Astrocyte (in vitro differentiated cells and primary cell): ENCODE data around the gene ITGB8. TPM values are rescaled to one million over a fixed set of nuclear protein-coding genes. Genes with fewer than 3 reads are reported as not detected.

Experiments used
- DNase-seq: peaks from one replicate; pipeline ENCODE4 v3.0.0-alpha.2; 2010; ENCODE audit warnings: low read depth
- FAIRE-seq: peaks from 2 replicates; lab custom pipeline; 2011; peaks lifted over from hg19 to GRCh38; lab: Jason Lieb, UNC
- H2AFZ ChIP-seq: 2 replicates; pipeline ENCODE4 v1.6.0; 2012; ENCODE audit warnings: low read depth, low read length, inconsistent platforms
- H3K27ac ChIP-seq: 2 replicates; pipeline ENCODE4 v1.5.1; 2011; ENCODE audit warnings: low read depth, low read length, inconsistent platforms
- H3K27me3 ChIP-seq: 2 replicates; pipeline ENCODE4 v1.6.0; 2011; ENCODE audit warnings: low read length, inconsistent platforms; ENCODE audit not compliant: insufficient read depth
- H3K36me3 ChIP-seq: 2 replicates; pipeline ENCODE4 v1.5.1; 2011; ENCODE audit warnings: low read length, inconsistent platforms; ENCODE audit not compliant: insufficient read depth
- H3K4me1 ChIP-seq: 2 replicates; pipeline ENCODE4 v1.5.1; 2011; ENCODE audit warnings: low read length, inconsistent platforms; ENCODE audit not compliant: insufficient read depth
- H3K4me2 ChIP-seq: 2 replicates; pipeline ENCODE4 v1.6.0; 2012; ENCODE audit warnings: low read length, inconsistent platforms
- H3K4me3 ChIP-seq: 2 replicates; pipeline ENCODE4 v1.5.1; 2011; ENCODE audit warnings: low read depth, mild to moderate bottlenecking, low read length, inconsistent platforms; ENCODE audit not compliant: insufficient read depth
- H3K79me2 ChIP-seq: 2 replicates; pipeline ENCODE4 v1.6.0; 2012; ENCODE audit warnings: mild to moderate bottlenecking, low read length, inconsistent platforms; ENCODE audit not compliant: insufficient read depth
- H3K9ac ChIP-seq: 2 replicates; pipeline ENCODE4 v1.6.0; 2012; ENCODE audit warnings: mild to moderate bottlenecking, low read length, inconsistent platforms
- H3K9me3 ChIP-seq: 2 replicates; pipeline ENCODE4 v1.5.1; 2012; ENCODE audit warnings: low read depth, mild to moderate bottlenecking, low read length, inconsistent platforms; ENCODE audit not compliant: insufficient read depth
- H4K20me1 ChIP-seq: 2 replicates; pipeline ENCODE4 v1.6.0; 2012; ENCODE audit warnings: low read length, inconsistent platforms; ENCODE audit not compliant: insufficient read depth
- H3K27ac Mint-ChIP-seq: one replicate; pipeline ENCODE4 v1.8.0; 2021; ENCODE audit warnings: mild to moderate bottlenecking, mixed read lengths; ENCODE audit not compliant: unreplicated experiment
- H3K27me3 Mint-ChIP-seq: one replicate; pipeline ENCODE4 v1.8.0; 2021; ENCODE audit warnings: low read depth, mixed read lengths; ENCODE audit not compliant: unreplicated experiment
- H3K36me3 Mint-ChIP-seq: one replicate; pipeline ENCODE4 v1.8.0; 2021; ENCODE audit warnings: low read depth, mixed read lengths; ENCODE audit not compliant: unreplicated experiment
- H3K4me1 Mint-ChIP-seq: one replicate; pipeline ENCODE4 v1.8.0; 2021; ENCODE audit warnings: low read depth, mixed read lengths; ENCODE audit not compliant: unreplicated experiment
- H3K4me3 Mint-ChIP-seq: one replicate; pipeline ENCODE4 v1.8.0; 2021; ENCODE audit warnings: mild to moderate bottlenecking, moderate library complexity, mixed read lengths; ENCODE audit not compliant: unreplicated experiment
- H3K9me3 Mint-ChIP-seq: one replicate; pipeline ENCODE4 v1.8.0; 2021; ENCODE audit warnings: mild to moderate bottlenecking, mixed read lengths; ENCODE audit not compliant: unreplicated experiment
- CTCF ChIP-seq: IDR thresholded peaks from 2 replicates; pipeline ENCODE4 v1.5.1; 2011; ENCODE audit warnings: low read depth, mild to moderate bottlenecking, inconsistent platforms, low read length, moderate library complexity; ENCODE audit not compliant: insufficient read depth
- EZH2 ChIP-seq: IDR thresholded peaks from 2 replicates; pipeline ENCODE4 v1.6.1; 2012; ENCODE audit warnings: mild to moderate bottlenecking, low read length, inconsistent platforms; ENCODE audit not compliant: insufficient read depth
- total RNA-seq: library from RNA; stranded (reverse); gene quantifications from 2 replicates; pipeline ENCODE4 v1.2.1, GENCODE V29; 2021

ITGB8 gene
- total RNA-seq, 1 donor from 2014 or later: 10.8 TPM

DNA sequence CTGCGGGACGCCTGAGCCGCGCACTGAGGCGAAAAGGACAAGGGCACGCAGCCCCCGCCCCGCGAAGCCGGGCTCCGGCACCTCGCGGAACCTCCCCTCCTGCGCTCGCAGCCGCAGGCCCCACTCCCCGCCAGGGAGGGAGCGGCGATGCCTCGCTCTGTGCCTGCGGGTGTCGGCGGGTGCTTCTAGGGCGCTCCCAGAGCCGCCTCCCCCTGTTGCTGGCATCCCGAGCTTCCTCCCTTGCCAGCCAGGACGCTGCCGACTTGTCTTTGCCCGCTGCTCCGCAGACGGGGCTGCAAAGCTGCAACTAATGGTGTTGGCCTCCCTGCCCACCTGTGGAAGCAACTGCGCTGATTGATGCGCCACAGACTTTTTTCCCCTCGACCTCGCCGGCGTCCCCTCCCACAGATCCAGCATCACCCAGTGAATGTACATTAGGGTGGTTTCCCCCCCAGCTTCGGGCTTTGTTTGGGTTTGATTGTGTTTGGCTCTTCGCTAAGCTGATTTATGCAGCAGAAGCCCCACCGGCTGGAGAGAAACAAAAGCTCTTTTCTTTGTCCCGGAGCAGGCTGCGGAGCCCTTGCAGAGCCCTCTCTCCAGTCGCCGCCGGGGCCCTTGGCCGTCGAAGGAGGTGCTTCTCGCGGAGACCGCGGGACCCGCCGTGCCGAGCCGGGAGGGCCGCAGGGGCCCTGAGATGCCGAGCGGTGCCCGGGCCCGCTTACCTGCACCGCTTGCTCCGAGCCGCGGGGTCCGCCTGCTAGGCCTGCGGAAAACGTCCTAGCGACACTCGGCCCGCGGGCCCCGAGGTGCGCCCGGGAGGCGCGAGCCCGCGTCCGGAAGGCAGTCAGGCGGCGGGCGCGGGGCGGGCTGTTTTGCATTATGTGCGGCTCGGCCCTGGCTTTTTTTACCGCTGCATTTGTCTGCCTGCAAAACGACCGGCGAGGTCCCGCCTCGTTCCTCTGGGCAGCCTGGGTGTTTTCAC is 519 bp downstream of the ITGB8 start:
- H3K9ac ChIP-seq: peak overlapping the region; percentile 94
- H2AFZ ChIP-seq: peak overlapping the region; percentile 74
- Mint-ChIP-seq H3K9me3 (no peaks in the 10 kb centered on the region), H3K36me3 (no peaks in the 10 kb centered on the region), H3K4me3 (peak overlapping the region; percentile 97), H3K27me3 (no peaks in the 10 kb centered on the region), H3K4me1 (peaks cover 4% of the 10 kb centered on the region), H3K27ac (peak overlapping the region; percentile 96)
- no peaks in the 10 kb centered on the region for H3K9me3 ChIP-seq
- peak overlapping the region; percentile 88 for H3K4me3 ChIP-seq
- peaks cover 51% of the 10 kb centered on the region for H3K79me2 ChIP-seq
- H3K36me3 ChIP-seq: no peaks in the 10 kb centered on the region
- H3K4me1 ChIP-seq: peaks cover 15% of the 10 kb centered on the region
- TF ChIP-seq EZH2 (no peak), CTCF (no peak)
- peak; percentile 51 for DNase-seq
- H4K20me1 ChIP-seq: peaks cover 22% of the 10 kb centered on the region
- no peak for FAIRE-seq
- H3K27ac ChIP-seq: peak overlapping the region; percentile 94
- H3K27me3 ChIP-seq: no peaks in the 10 kb centered on the region
- H3K4me2 ChIP-seq: peak overlapping the region; percentile 99

- peak overlapping the region; percentile 94 for H3K27ac ChIP-seq
- no peaks in the 10 kb centered on the region for H3K9me3 Mint-ChIP-seq
- DNase-seq (no peak), FAIRE-seq (no peak)
- peak overlapping the region; percentile 94 for H3K9ac ChIP-seq
- H3K4me1 ChIP-seq: peaks cover 10% of the 10 kb centered on the region
- peaks cover 58% of the 10 kb centered on the region for H3K79me2 ChIP-seq
- H3K4me2 ChIP-seq: peak overlapping the region; percentile 99
- H3K27me3 Mint-ChIP-seq: no peaks in the 10 kb centered on the region
- peaks cover 4% of the 10 kb centered on the region for H3K4me1 Mint-ChIP-seq
- H3K27me3 ChIP-seq: no peaks in the 10 kb centered on the region
- peak overlapping the region; percentile 96 for H3K27ac Mint-ChIP-seq
- peaks cover 22% of the 10 kb centered on the region for H4K20me1 ChIP-seq
- peak overlapping the region; percentile 97 for H3K4me3 Mint-ChIP-seq
- H2AFZ ChIP-seq: peak overlapping the region; percentile 74
- no peaks in the 10 kb centered on the region for H3K36me3 ChIP-seq
- no peak for TF ChIP-seq EZH2
- no peak for TF ChIP-seq CTCF
- H3K9me3 ChIP-seq: no peaks in the 10 kb centered on the region
- no peaks in the 10 kb centered on the region for H3K36me3 Mint-ChIP-seq
- peak overlapping the region; percentile 88 for H3K4me3 ChIP-seq
Measured at GRCh38 chr7:20331910-20332813, 1.5 kb downstream of the ITGB8 start.
